H1 (cell line): ENCODE measurements around the gene C1QL1. TPM values are rescaled to one million over a fixed set of nuclear protein-coding genes. Genes with fewer than 3 reads are reported as not detected.

ENCODE experiments used
- CTCF ChIA-PET: fragments of 300-600 bp; sonication (Branson Sonifier 250); formaldehyde crosslinking; loops from one replicate; lab custom pipeline; 2021; ENCODE audit not compliant: partially characterized antibody; lab: Charles Lee
- POLR2A ChIA-PET: fragments of 300-600 bp; sonication (Branson Sonifier 250); formaldehyde crosslinking; loops from one replicate; lab custom pipeline; 2021; ENCODE audit warnings: inconsistent platforms; ENCODE audit not compliant: partially characterized antibody; lab: Charles Lee
- DNase-seq, 2 experiments: peaks; one replicate each; pipeline versions ENCODE4 v3.0.0 to v3.0.0-alpha.2; 2010 to 2022; ENCODE audit warnings: low spot score in 2 of 2, low read depth in 1 of 2, mixed read lengths in 1 of 2
- FAIRE-seq: peaks from 2 replicates; lab custom pipeline; 2011; peaks lifted over from hg19 to GRCh38; lab: Jason Lieb, UNC
- H2AFZ ChIP-seq: 2 replicates; pipeline ENCODE4 v1.8.1; 2012; ENCODE audit warnings: low read length, inconsistent platforms
- H2AK5ac ChIP-seq: 2 replicates; pipeline ENCODE4 v1.6.1; 2013; ENCODE audit warnings: low read depth, low read length
- H2BK120ac ChIP-seq: replicated peaks from 2 replicates; pipeline ENCODE3; 2013; ENCODE audit warnings: low read depth, low read length, inconsistent platforms
- H2BK12ac ChIP-seq: 2 replicates; pipeline ENCODE4 v1.6.1; 2013; ENCODE audit warnings: low read depth, low read length
- H2BK15ac ChIP-seq: 2 replicates; pipeline ENCODE4 v1.6.1; 2013; ENCODE audit warnings: low read length
- H2BK20ac ChIP-seq: 2 replicates; pipeline ENCODE4 v1.6.1; 2013; ENCODE audit warnings: low read length
- H2BK5ac ChIP-seq: 2 replicates; pipeline ENCODE4 v1.6.1; 2013; ENCODE audit warnings: low read depth, low read length
- H3K14ac ChIP-seq: 2 replicates; pipeline ENCODE4 v1.6.1; 2013; ENCODE audit warnings: inconsistent platforms; ENCODE audit not compliant: insufficient read length
- H3K18ac ChIP-seq: 2 replicates; pipeline ENCODE4 v1.6.1; 2013; ENCODE audit warnings: low read length; ENCODE audit errors: extremely low read depth
- H3K23ac ChIP-seq: 2 replicates; pipeline ENCODE4 v1.6.1; 2013; ENCODE audit warnings: inconsistent platforms; ENCODE audit not compliant: insufficient read length
- H3K23me2 ChIP-seq: 2 replicates; pipeline ENCODE4 v1.6.1; 2013; ENCODE audit warnings: low read depth, low read length
- H3K27ac ChIP-seq: 2 replicates; pipeline ENCODE4 v1.6.1; 2011; ENCODE audit warnings: low read depth, low read length, inconsistent platforms
- H3K27me3 ChIP-seq, 4 experiments: replicated peaks in 1 of 4; 1 replicate in 1 of 4; 2 replicates in 3 of 4; pipeline versions ENCODE4 v1.6.1 to v1.8.1; 2011 to 2013; ENCODE audit warnings: low read length in 3 of 4, mild to moderate bottlenecking in 3 of 4, inconsistent platforms in 2 of 4, mixed read lengths in 2 of 4, moderate library complexity in 1 of 4; ENCODE audit not compliant: control insufficient read depth in 3 of 4, insufficient read depth in 3 of 4; ENCODE audit errors: extremely low read depth in 1 of 4
- H3K36me3 ChIP-seq, 4 experiments: 2 replicates each; pipeline versions ENCODE4 v1.6.1 to v1.8.1; 2011 to 2013; ENCODE audit warnings: mild to moderate bottlenecking in 4 of 4, low read length in 3 of 4, moderate library complexity in 2 of 4, control low read depth in 1 of 4, inconsistent platforms in 1 of 4; ENCODE audit not compliant: insufficient read depth in 4 of 4, control insufficient read depth in 2 of 4
- H3K4ac ChIP-seq: replicated peaks from 2 replicates; pipeline ENCODE3; 2013; ENCODE audit warnings: low read length, low read depth, mixed read lengths, inconsistent platforms; ENCODE audit not compliant: insufficient read length
- H3K4me1 ChIP-seq, 4 experiments: replicated peaks in 1 of 4; 1 replicate in 1 of 4; 2 replicates in 3 of 4; pipeline versions ENCODE4 v1.6.1 to v1.8.1; 2011 to 2013; ENCODE audit warnings: low read length in 3 of 4, inconsistent platforms in 2 of 4, mixed read lengths in 1 of 4; ENCODE audit not compliant: insufficient read depth in 4 of 4, control insufficient read depth in 3 of 4
- H3K4me2 ChIP-seq, 2 experiments: 2 replicates each; pipeline versions ENCODE4 v1.6.1 to v1.8.1; 2011 to 2013; ENCODE audit warnings: low read depth in 2 of 2, low read length in 2 of 2, control low read depth in 1 of 2, inconsistent platforms in 1 of 2, mild to moderate bottlenecking in 1 of 2; ENCODE audit not compliant: insufficient read depth in 1 of 2
- H3K4me3 ChIP-seq, 4 experiments: fragments of 200-600, 300-600 bp in 1 of 4; sonication (generic), shearing (Covaris generic), sonication (Bioruptor Twin) in 1 of 4; 2 replicates each; pipeline versions ENCODE4 v1.5.1 to v1.8.1; 2011 to 2016; ENCODE audit warnings: low read length in 4 of 4, low read depth in 3 of 4, control low read depth in 2 of 4, inconsistent platforms in 2 of 4, mild to moderate bottlenecking in 2 of 4, mixed read lengths in 1 of 4, moderate library complexity in 1 of 4; ENCODE audit not compliant: insufficient read depth in 2 of 4; ENCODE audit errors: extremely low read depth in 1 of 4
- H3K56ac ChIP-seq: replicated peaks from 2 replicates; pipeline ENCODE3; 2013; ENCODE audit warnings: low read depth, mild to moderate bottlenecking, mixed read lengths, low read length, inconsistent platforms; ENCODE audit not compliant: insufficient read length
- H3K79me1 ChIP-seq: 2 replicates; pipeline ENCODE4 v1.6.1; 2013; ENCODE audit warnings: low read depth, low read length, control low read depth
- H3K79me2 ChIP-seq, 2 experiments: 2 replicates each; pipeline versions ENCODE4 v1.6.1 to v1.8.1; 2012 to 2013; ENCODE audit warnings: low read length in 2 of 2, mild to moderate bottlenecking in 2 of 2, inconsistent platforms in 1 of 2; ENCODE audit not compliant: insufficient read depth in 2 of 2, control insufficient read depth in 1 of 2
- H3K9ac ChIP-seq, 4 experiments: replicated peaks in 1 of 4; 1 replicate in 1 of 4; 2 replicates in 3 of 4; pipeline versions ENCODE4 v1.6.1 to v1.8.1; 2011 to 2013; ENCODE audit warnings: low read depth in 3 of 4, low read length in 3 of 4, control low read depth in 2 of 4, mild to moderate bottlenecking in 2 of 4, moderate library complexity in 2 of 4, inconsistent platforms in 1 of 4; ENCODE audit errors: extremely low read depth in 1 of 4
- H3K9me3 ChIP-seq, 2 experiments: 2 replicates each; pipeline versions ENCODE4 v1.6.1 to v1.8.1; 2012 to 2013; ENCODE audit warnings: mild to moderate bottlenecking in 2 of 2, moderate library complexity in 2 of 2, control low read depth in 1 of 2, inconsistent platforms in 1 of 2, low read depth in 1 of 2, low read length in 1 of 2, mixed read lengths in 1 of 2; ENCODE audit not compliant: insufficient read depth in 2 of 2
- H4K20me1 ChIP-seq, 2 experiments: replicated peaks in 1 of 2; 2 replicates each; pipeline versions ENCODE3 to v1.8.1; 2011 to 2013; ENCODE audit warnings: inconsistent platforms in 2 of 2, low read length in 2 of 2, mild to moderate bottlenecking in 1 of 2; ENCODE audit not compliant: insufficient read depth in 2 of 2, control insufficient read depth in 1 of 2
- H4K5ac ChIP-seq: 2 replicates; pipeline ENCODE4 v1.6.1; 2013; ENCODE audit warnings: low read length, low read depth, mixed read lengths, inconsistent platforms; ENCODE audit not compliant: insufficient read length
- H4K8ac ChIP-seq: 2 replicates; pipeline ENCODE4 v1.8.0; 2013; ENCODE audit warnings: mild to moderate bottlenecking, moderate library complexity, low read length, inconsistent platforms; ENCODE audit not compliant: insufficient read depth; ENCODE audit errors: extremely low read depth
- H4K91ac ChIP-seq: replicated peaks from 2 replicates; pipeline ENCODE3; 2013; ENCODE audit warnings: low read length, mixed read lengths, inconsistent platforms; ENCODE audit not compliant: insufficient read length
- HDAC6 ChIP-seq: IDR thresholded peaks from one replicate; pipeline ENCODE4 v1.7.1; 2012; ENCODE audit warnings: low read depth, mild to moderate bottlenecking, inconsistent platforms, low read length, moderate library complexity
- WGBS, 2 experiments: shearing (Covaris generic) in 1 of 2; methylation state at CpG; one replicate each; pipeline versions ENCODE4 v1.1.6 to v1.1.7; 2013 to 2015; ENCODE audit warnings: low lambda C conversion rate in 2 of 2, mixed read lengths in 2 of 2, inconsistent platforms in 1 of 2, low coverage in 1 of 2, missing lambda C conversion rate in 1 of 2; ENCODE audit not compliant: insufficient replicate concordance in 2 of 2, insufficient coverage in 1 of 2, insufficient read length in 1 of 2; ENCODE audit errors: extremely low coverage in 1 of 2, missing lambda C conversion rate in 1 of 2; 5-methylcytosine and 5-hydroxymethylcytosine counted together
- polyA plus RNA-seq, 7 experiments: library from polyadenylated mRNA; depleted of rRNA in 3 of 7; stranded (reverse) in 5 of 7; unstranded in 2 of 7; fragments of >200 nt in 5 of 7; fragments of 200-250 nt in 2 of 7; gene quantifications; 1 replicate in 5 of 7; 2 replicates in 1 of 7; 4 replicates in 1 of 7; pipeline versions ENCODE4 v1.2.1 to v1.2.3, GENCODE V29; 2011 to 2013; ENCODE audit warnings: missing spikeins in 2 of 7, mixed read lengths in 2 of 7
- total RNA-seq: library from RNA; stranded (reverse); fragmentation: NEBNext Ultra II Directional; extraction: Animal tissue kit (Norgen Biotek cat#: 25700); gene quantifications from 2 replicates; pipeline ENCODE4 v1.2.1, GENCODE V29; 2021

The C1QL1 gene
- total and polyA plus RNA-seq, 2 of the 8 experiments (the other 6 are each of a cell fraction or from before 2014, with no cell fraction given) = 7.6 to 10.5 TPM

DNA sequence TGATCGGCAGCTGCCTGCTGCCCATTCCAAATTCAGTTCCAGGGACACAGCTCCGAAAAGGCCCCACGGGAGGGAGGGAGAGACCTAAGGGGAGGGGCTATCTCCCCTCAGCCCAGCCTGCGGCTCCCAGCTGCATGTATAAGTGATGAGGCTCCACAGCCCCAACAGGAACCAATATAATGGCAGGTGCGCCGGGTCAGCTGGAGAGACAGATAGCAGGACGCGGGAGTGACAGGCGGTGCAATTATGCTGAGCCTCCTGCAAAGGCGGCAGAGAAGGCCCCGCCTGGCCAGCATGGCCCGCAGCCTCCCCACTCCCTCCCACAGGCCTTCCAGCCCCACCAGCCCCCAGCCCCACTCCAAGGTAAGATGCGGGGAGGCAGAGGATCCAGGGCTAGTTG lies 8.1 kb upstream of the C1QL1 start:
- H4K5ac ChIP-seq = no peak overlapping the region
- H3K4me2 ChIP-seq = no peak overlapping the region
- no peak overlapping the region for H2AK5ac ChIP-seq
- ChIA-PET CTCF (interaction anchor here (2.2 to 4.8 kb wide), 4 partner anchors 11 to 54 kb away, joined by 12 to 35 read pairs (median 18); no protein-coding TSS in a partner anchor), POLR2A (interaction anchor here (1.4 to 1.8 kb wide), 2 partner anchors 12 to 46 kb away, joined by 4 to 9 read pairs; no protein-coding TSS in a partner anchor)
- no peak overlapping the region for H2BK120ac ChIP-seq
- no peak overlapping the region for H2BK12ac ChIP-seq
- FAIRE-seq = no peak
- no peak for TF ChIP-seq HDAC6
- TF ChIP-seq, all 59 proteins: peak for 0
- Histone ChIP-seq H3K4ac (no peak overlapping the region), H3K18ac (no peak overlapping the region), H4K8ac (no peak overlapping the region), H3K9me3 (no peaks in the 10 kb centered on the region), H2BK15ac (0 out of 2 replicates have a peak overlapping the region, but pooled peaks have one; percentile 46), H3K79me1 (no peaks in the 10 kb centered on the region), H4K91ac (no peak overlapping the region), H3K23ac (no peak overlapping the region), H2BK5ac (no peak overlapping the region), H3K79me2 (no peaks in the 10 kb centered on the region), H3K9ac (no peak overlapping the region), H2BK20ac (no peak overlapping the region), H2AFZ (no peak overlapping the region), H3K36me3 (no peaks in the 10 kb centered on the region), H3K23me2 (peaks cover 7% of the 10 kb centered on the region; the same call in 1 of the 2 replicates), H3K14ac (no peak overlapping the region), H3K27ac (no peak overlapping the region), H3K4me1 (peaks cover 2 to 24% (median 13%) of the 10 kb centered on the region in 4 experiments; a peak in 6 of 7 replicates), H3K4me3 (no peak overlapping the region), H3K56ac (no peak overlapping the region), H4K20me1 (no peaks in the 10 kb centered on the region), H3K27me3 (peaks cover 0 to 2% (median 1%) of the 10 kb centered on the region in 4 experiments; a peak in 2 of 7 replicates)
- 80% methylated on average over 9 of the region's 13 CpGs; no CpG with 5 or more reads in 1 of the 2 experiments for WGBS, 2 experiments
- no peak for DNase-seq
